GM18508 (cell line): Measurements from ENCODE around the gene FOXP1.
"Not testable (repeated sequence)": the region's sequence is repeated elsewhere in the genome, so short reads cannot be mapped to it uniquely, and the experiment has no call there.

Source experiments
- ATAC-seq: cut with Tn5 transposase; IDR thresholded peaks from one replicate; pipeline ENCODE4 v1.9.1; 2021; ENCODE audit warnings: moderate number of reproducible peaks; ENCODE audit not compliant: insufficient read depth, unreplicated experiment

FOXP1 gene

DNA sequence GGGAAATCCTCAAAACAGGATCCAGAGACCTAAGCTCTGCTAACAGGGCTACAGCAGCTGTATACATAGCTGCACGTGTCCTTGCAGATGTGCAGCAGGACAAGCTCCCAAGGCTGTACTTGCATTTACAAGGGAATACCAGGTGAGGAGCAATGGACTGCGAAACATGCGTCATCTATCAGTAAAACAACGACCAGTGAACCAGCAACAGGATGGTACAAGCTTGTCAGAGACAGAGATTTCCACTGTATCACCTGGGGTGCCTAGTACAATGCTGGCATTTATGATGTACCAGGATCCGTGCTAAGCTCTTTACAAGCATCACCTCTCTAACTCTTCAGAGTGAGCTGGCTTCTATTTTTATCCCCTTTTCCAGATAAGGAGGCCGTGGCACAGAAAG, 227.3 kb downstream of the FOXP1 start:
- ATAC-seq: no peak

- ATAC-seq: no peak
Observed at GRCh38 chr3:71355862-71356261, 227.7 kb downstream of the FOXP1 start.

GRCh38 chr3:71355037-71355436, 228.5 kb downstream of the FOXP1 start:
- no peak for ATAC-seq

DNA sequence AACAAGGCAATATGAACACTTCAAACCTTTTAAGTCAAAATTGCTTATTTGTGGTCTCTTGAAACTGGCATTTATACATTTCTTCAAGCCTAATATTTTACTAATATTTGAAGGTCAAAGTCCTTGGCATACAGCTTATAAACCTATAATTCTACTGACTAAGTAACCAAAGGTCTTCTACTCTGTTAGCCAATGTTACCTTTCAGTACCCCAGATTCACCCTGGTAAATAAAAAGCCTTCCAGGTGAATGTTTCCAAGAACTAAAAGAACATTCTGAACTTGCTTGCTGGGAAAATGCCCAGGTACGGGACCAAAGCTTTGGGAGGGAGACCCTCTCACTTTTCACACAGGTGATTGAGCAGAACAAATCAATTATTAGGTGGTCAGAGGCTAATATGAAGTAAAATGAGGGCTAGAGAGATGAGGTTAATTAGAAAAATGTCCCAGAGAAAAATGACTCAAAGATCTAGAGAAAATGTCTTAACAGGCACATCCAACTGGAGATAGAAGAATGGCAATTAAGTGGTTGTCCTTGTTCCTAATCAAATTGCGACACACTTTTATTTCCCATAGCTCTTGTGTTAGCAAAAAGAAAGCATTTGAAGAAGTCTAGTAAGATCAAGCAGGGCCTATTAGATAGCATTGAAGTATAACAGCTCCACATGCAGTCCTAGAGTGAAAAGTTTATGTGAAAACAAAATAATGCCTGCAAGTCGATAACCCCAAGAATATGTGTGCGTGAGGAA, 232.0 kb downstream of the FOXP1 start:
- no peak for ATAC-seq

GRCh38 chr3:71350998-71351397, 232.5 kb downstream of the FOXP1 start:
- ATAC-seq: no peak

DNA sequence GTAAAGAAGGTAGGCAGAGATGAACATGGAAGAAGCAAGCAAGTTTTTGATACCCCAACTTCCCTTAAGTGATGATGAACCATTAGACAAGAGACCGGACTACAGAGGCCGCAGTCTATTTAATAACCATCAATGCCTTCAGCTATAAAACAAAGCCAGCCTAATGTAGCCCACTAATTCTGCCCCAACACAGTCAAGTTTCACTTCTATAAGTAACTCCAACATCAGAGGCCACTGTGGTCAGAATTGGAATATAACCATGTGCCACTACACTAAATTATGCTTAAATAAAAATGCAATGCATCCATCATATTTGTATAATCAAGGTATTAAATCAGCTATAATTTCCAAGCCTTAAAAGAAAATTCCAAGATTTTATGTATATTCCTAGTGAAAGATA, 234.7 kb downstream of the FOXP1 start:
- ATAC-seq: no peak

DNA sequence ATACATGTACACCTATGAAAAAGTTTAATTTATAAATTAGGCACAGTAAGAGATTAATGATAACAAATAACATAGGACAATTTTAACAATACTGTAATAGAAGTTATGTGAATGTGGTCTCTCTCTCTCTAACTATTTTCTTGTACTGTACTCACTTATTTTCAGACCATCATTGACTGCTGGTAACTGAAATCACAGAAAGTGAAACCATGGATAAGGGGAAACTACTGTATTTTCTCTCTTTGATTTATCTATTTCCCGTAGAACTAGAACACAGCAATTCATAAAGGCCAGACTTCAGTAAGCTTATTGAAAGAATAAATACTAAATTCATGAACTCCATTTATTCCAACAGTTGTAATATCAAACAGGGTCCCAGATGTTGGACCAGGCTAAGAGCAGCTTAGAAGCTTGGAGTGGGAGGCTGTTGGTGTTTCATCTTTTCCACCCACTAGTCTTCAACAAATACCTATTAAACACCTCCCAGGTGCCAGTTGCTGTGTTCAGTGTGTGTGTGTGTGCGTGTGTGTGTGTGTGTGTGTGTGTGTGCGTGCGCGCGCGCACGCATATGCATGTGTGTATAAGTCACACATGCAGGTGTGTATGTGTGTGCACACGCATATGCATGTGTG, 235.4 kb downstream of the FOXP1 start:
- no peak for ATAC-seq

- no peak for ATAC-seq
Observed at GRCh38 chr3:71346061-71346460, 237.5 kb downstream of the FOXP1 start.

GRCh38 chr3:71345429-71346040, 238.0 kb downstream of the FOXP1 start:
- ATAC-seq: no peak

- ATAC-seq: no peak
Observed at GRCh38 chr3:71341721-71342120, 241.8 kb downstream of the FOXP1 start.

- ATAC-seq: no peak
Observed at GRCh38 chr3:71339049-71339448, 244.5 kb downstream of the FOXP1 start.

- no peak for ATAC-seq
Observed at GRCh38 chr3:71332813-71333212, 250.7 kb downstream of the FOXP1 start.

- no peak for ATAC-seq
Observed at GRCh38 chr3:71330909-71331308, 252.6 kb downstream of the FOXP1 start.

- ATAC-seq: no peak
Observed at GRCh38 chr3:71330505-71330904, 253.0 kb downstream of the FOXP1 start.

DNA sequence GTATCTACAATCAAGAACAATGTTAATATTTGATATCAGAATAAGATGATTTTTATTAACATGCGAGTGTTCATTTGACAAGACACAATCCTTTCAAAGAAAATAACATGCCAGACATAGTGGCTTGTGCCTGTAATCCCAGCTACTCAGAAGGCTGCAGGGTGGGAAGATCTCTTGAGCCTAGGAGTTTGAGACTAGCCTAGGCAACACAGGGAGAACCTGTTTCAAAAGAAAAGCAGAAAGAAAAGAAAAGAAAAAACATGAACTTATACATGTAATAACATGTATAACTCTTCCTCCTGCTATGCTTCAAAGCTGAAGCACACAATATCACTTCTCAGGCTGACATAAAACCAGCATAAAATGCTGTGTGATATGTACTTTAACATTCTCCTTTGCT, 253.7 kb downstream of the FOXP1 start:
- ATAC-seq: no peak

- no peak for ATAC-seq
Observed at GRCh38 chr3:71328926-71329325, 254.6 kb downstream of the FOXP1 start.

GRCh38 chr3:71327936-71328335, 255.6 kb downstream of the FOXP1 start:
- no peak for ATAC-seq

GRCh38 chr3:71325715-71326114, 257.8 kb downstream of the FOXP1 start:
- no peak for ATAC-seq

- ATAC-seq: not testable (repeated sequence)
Observed at GRCh38 chr3:71324224-71324623, 259.3 kb downstream of the FOXP1 start.

GRCh38 chr3:71323558-71323957, 260.0 kb downstream of the FOXP1 start:
- ATAC-seq: no peak

- no peak for ATAC-seq
Observed at GRCh38 chr3:71322154-71322553, 261.4 kb downstream of the FOXP1 start.

- no peak for ATAC-seq
Observed at GRCh38 chr3:71319771-71320170, 263.8 kb downstream of the FOXP1 start.
